ENCODE measurements around the gene PCSK2.

GRCh38 chr20:17438436-17439039, 211.7 kb downstream of the PCSK2 start:
- TF ChIP-seq CTCF (conservative IDR thresholded peaks at IDR 0.05) (no peak), EZH2 (IDR thresholded peaks at IDR 0.05; ENCODE audit: low read depth) (no peak)

Data from PC-9 (cell line).